Hair follicle dermal papilla cell (primary cell): ENCODE results near the gene TEX19. TPM values are rescaled to one million over a fixed set of nuclear protein-coding genes. Genes with fewer than 3 reads are reported as not detected.

ENCODE experiments used
- total RNA-seq: library from RNA; depleted of rRNA; stranded (reverse); fragments of >200 nt; gene quantifications from 2 replicates; pipeline ENCODE4 v1.2.3, GENCODE V29; 2012

TEX19 gene, protein sequence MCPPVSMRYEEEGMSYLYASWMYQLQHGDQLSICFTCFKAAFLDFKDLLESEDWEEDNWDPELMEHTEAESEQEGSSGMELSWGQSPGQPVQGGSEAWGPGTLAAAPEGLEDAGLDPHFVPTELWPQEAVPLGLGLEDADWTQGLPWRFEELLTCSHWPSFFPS
- total RNA-seq = not detected in 2 replicates

DNA sequence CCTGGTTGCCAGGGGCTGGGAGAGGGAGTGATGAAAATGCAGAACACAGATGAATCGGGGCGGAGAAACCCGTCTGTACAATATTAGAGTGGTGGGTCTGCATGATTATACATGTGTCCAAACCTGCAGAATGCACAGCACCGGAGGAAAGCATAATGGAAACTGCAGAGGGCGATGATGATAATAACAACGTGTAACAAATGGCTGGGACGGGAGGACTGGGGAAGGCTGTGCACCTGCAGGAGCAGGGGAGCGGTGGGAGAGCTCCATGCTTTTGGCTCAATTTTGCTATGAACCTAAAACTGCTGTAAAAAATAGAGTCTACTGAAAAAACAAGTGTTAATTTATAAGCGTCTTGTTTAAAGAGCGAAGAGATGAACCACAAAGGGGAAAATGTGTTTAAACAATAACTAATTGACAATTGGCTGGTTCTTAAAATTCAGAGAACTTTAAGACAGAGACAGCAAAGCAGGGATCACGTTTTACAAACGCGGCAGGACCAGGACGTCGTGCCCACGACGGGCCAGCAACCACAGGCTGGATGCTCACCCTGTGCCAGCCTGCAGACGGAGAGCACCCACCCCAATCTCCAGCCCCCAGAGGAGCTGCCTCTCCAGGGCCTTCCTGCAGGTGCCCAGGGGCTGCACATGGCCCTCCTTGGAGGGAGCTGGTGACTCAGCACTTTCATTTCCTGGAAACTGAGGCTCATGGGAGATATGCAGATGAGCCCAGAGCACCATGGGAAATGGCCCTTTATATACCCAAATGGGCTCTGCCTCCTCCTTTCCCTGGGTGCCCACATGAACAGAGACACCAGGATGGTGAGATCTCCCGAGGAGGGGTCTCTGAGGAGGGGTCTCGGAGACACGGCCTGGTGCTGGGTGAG lies at the start of gene TEX19:
TEX19 (plus strand) TSS at position 783 of the 886 bp plus-strand sequence. CDS start 2,904 bp downstream, outside the sequence.

DNA sequence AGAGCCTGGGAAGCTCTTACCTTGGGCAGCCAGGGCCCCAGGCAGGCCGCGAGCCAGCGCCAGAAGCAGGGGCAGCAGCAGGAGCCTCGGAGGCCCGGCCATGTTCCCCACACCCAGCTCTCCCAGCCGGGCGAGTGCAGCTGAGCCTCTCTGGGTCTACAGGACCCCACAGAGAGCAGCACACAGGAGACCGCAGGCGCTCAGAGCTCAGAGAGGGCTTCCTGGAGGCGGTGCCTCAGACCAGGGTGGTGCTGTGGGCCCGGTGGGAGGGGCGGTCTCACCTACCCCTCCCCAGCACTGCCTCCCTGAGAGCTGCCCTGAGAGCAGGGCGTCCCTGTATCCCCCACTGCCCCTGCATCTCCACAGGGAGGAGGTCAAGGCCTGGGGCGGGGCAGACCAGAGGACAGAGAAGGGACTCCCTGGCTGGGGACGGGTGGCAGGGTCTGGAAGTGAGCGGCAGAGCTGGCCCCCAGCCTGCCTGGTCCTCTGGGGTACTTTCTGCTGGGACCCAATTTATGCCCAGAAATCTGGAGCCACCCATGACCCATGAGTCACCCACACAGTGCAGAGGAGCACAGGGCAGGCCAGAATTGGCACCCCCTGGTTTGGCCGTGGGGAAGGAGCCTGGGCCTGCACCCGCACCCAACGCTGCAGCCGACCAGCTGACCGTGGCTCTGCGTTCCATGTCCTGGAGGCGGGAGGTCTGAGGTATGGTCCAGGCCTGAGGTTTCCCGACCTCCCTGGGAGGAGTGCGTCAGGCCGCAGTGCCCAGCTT lies 41.5 kb upstream of the TEX19 start, which contains the start of gene CD7:
CD7 (minus strand) TSS at position 215 of the 775 bp plus-strand sequence; CDS start at position 102, 113 bp downstream.

DNA sequence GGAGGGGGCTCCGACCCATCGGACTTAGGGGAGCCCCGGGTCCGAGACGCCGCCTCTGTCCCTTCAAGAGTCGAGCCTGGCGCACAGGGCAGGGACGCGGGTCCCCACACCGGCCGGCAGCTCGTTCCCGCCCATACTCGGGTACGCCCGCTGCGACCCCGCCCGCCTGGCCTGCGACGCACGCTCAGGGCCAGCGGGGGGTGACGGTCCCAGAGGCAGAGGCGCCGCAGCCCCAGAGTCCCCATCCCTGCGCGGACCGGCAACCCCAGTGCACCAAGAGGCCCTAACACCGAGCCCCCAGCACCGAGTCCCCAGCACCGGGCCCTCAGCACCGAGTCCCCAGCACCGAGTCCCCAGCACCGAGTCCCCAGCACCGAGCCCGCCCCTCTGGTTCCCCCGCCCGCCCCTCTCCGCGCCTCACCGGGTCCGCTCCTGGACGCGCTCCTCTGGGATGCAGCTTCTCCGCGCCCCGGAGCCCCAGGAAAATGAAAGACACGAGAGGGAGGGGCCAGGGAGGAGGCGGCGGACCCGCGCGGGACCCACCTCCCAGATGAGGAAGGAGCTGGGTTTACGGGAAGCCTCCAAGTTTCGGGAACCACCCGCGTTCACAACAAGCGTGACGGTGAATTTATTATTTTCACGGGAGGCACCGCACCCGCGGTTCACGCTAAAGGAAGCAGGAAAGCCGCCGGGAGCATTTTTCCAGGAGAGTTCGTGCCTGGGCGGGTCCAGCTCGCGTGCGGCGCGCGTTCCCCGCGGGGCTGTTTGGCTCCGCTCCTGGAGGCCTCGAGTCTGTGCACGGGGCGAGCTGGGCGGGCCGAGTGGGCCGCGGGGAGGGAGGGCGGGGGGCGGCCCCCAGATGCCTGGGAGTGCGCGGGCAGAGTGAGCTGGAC lies 25.5 kb upstream of the TEX19 start, which contains the start of gene SECTM1:
SECTM1 (minus strand) TSS at position 488 of the 893 bp plus-strand sequence. CDS start 6,526 bp downstream, outside the sequence.

DNA sequence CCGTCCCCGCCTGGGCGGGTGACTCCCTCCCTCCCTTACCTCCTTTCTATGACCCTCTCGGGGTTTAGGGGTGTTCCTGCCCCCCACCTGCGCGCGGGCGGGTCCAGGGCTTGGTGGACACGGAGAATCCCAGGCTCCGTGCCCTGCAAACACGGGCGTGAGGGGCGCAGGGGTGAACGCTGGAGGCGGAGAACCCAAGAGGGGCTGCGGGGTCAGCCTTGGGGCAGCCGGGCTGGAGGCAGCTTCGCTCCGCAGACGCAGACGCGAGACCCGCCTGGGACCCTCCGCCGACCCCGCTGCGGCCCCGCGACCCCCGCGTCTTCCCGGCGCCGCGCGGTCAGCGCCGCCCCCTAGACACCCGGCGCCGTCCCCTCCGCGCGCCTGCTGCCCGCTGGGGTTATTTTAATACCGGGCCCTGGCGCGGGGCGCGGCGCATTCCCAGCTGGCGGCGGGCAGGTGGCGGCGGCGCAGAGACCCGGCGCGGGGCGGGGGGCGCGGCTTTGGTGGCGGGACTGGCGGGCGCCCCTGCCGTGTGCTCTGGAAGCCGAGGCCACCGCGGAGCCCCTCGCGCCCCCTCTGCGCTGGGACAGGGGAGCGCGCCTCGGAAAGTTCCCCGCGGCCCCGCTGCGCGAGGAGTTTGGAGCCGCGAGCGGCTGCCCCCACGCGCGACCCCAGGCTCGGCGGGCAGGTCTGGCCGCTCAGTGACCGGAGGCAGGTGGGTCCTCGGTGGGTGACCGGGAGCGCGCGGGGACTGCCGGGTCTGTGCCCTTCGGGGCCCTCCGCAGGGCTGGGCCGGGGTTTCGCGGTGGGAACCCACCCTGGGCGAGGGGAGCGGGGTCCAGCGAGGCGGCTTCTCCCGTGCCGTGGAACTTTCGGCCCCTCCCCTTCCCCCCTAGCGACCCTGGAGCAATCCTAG lies 12.5 kb downstream of the TEX19 start, which contains the start of gene UTS2R:
UTS2R (plus strand) TSS at position 433 of the 916 bp plus-strand sequence. CDS start 2,560 bp downstream, outside the sequence.

Other genes starting within 250 kb of the TEX19 start
- gene CCDC57, start 146.4 kb upstream of the TEX19 start, total RNA-seq = 21.1 and 30.3 TPM in 2 replicates
- 191 and 226 TPM in 2 replicates for gene SLC16A3, start 130.2 kb upstream of the TEX19 start, total RNA-seq
- gene CSNK1D, start 85.5 kb upstream of the TEX19 start, total RNA-seq = 58.8 and 66.0 TPM in 2 replicates
- gene CD7, start 41.6 kb upstream of the TEX19 start, total RNA-seq = 0.24 and 0.32 TPM in 2 replicates
- 101 and 151 TPM in 2 replicates for gene SECTM1, start 25.5 kb upstream of the TEX19 start, total RNA-seq
- gene UTS2R, start 12.5 kb downstream of the TEX19 start, total RNA-seq = 0.32 TPM in 1 of 2 replicates, not detected in the other
- 22.0 and 35.9 TPM in 2 replicates for gene HEXD, start 59.1 kb downstream of the TEX19 start, total RNA-seq
- 37.6 and 45.8 TPM in 2 replicates for gene OGFOD3, start 59.3 kb downstream of the TEX19 start, total RNA-seq
- gene CYBC1, start 91.5 kb downstream of the TEX19 start, total RNA-seq = 58.0 and 85.3 TPM in 2 replicates
- gene NARF, start 99.5 kb downstream of the TEX19 start, total RNA-seq = 33.8 and 34.9 TPM in 2 replicates
- 33.3 and 46.2 TPM in 2 replicates for gene FOXK2, start 160.5 kb downstream of the TEX19 start, total RNA-seq